HG03469 (cell line): ENCODE measurements around the gene NUP50.

ENCODE experiments used
- ATAC-seq: cut with Tn5 transposase; IDR thresholded peaks from one replicate; pipeline ENCODE4 v1.9.1; 2021; ENCODE audit warnings: mild to moderate bottlenecking, moderate library complexity, moderate number of reproducible peaks; ENCODE audit not compliant: unreplicated experiment

The NUP50 gene

DNA sequence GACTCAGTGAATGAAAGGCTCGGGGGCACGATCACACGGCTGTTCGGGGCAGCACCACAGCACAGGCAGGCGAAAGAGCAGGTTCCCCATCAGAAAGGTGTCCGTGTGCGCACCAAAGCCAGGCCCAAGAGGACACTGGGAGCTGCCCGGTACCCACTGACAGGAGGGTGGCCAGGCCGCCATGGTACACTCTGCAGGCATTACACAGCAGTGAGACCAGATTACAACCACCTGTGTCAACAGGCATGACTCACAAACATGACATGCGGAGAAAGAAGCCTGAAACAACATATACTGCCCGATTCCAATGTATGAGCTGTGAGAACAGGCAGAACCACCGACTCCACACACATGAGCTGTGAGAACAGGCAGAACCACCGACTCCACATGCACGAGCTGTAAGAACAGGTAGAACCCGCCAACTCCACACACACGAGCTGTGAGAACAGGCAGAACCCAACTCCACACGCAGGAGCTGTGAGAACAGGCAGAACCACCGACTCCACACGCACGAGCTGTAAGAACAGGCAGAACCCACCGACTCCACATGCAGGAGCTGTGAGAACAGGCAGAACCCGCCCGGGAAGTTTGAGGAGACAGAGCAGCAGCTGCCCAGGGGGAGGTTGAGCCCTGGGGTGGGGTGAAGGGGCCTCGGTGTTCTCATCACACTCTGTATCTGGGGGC is 44.4 kb downstream of the NUP50 start:
- no peak for ATAC-seq

DNA sequence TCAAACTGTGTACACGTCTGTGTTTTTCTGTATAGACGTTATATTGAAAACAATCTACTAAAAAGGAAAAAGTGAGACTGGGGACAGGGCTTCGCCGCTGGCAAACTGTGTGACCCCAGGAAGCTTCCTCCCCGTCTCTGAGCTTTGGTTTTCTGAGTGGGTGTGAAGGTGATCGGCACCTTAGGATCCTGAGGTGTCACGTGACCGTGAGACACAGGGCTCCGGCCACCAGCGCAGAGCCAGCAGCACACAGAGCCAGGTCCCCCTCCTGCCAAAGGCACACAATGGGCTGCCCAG is 44.9 kb downstream of the NUP50 start:
- ATAC-seq, result no peak

GRCh38 chr22:45208993-45209838 is 45.5 kb downstream of the NUP50 start:
- ATAC-seq, result no peak

- no peak for ATAC-seq
Observed at GRCh38 chr22:45210174-45210573, 46.4 kb downstream of the NUP50 start.

DNA sequence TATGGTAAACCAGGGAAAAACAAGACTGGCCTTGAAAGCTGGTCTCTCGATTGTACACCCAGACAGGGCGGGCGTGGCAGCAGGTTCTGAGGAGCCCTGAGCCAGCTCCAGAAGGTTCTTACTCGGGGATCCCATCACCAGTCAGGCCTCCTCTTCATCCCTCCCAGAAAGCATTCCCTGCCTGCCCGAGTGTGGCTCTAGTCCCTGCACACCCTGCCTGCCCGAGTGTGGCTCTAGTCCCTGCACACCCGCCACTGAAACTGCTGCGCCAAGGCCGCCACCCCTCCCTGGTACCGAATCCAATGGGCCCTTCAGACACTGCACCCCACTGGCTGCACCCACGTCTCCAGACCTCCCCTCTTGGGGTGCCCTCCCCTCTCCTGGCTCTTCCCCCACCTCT is 46.9 kb downstream of the NUP50 start:
- ATAC-seq, result no peak

DNA sequence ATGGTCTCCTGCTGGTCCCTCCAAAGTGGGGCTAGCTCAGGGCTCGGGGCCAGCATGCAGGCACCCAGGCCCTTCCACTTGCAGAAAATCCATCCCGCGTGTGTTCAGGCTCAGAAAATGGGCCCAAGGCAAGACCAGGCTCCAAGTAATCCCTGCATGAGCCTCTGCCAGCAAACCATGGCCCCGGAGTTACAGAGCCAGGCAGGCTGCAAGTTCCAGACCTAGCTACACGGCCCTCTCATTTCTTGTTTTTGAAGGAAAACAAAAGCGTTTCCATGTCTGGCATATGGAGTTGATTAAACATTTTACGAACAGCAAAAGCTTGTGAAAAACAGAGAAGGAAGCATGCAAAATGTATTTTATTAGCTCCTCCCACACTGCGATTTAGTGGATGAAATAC is 47.3 kb downstream of the NUP50 start:
- no peak for ATAC-seq

GRCh38 chr22:45211435-45211834 is 47.7 kb downstream of the NUP50 start:
- ATAC-seq, result no peak

DNA sequence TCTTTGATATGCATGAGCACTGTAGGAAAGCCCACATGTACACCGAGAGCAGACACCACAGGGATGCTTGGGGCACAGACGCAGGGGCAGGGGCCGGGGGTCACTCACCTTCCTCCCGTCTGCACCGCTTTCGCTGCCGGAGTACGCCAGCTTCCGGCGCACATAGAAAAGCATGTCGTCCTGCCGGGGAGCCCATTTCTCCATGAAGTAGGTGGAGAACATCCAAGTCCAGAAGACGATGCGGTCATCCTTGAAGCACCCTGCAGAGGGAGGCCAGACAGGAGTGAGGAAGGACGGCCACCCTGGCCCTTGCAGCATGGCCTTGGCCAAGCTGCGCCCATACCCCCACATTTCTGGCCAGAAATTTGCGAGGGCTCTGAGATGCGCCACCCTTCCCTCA is 48.1 kb downstream of the NUP50 start:
- no peak for ATAC-seq

GRCh38 chr22:45212306-45212709 is 48.6 kb downstream of the NUP50 start:
- no peak for ATAC-seq

DNA sequence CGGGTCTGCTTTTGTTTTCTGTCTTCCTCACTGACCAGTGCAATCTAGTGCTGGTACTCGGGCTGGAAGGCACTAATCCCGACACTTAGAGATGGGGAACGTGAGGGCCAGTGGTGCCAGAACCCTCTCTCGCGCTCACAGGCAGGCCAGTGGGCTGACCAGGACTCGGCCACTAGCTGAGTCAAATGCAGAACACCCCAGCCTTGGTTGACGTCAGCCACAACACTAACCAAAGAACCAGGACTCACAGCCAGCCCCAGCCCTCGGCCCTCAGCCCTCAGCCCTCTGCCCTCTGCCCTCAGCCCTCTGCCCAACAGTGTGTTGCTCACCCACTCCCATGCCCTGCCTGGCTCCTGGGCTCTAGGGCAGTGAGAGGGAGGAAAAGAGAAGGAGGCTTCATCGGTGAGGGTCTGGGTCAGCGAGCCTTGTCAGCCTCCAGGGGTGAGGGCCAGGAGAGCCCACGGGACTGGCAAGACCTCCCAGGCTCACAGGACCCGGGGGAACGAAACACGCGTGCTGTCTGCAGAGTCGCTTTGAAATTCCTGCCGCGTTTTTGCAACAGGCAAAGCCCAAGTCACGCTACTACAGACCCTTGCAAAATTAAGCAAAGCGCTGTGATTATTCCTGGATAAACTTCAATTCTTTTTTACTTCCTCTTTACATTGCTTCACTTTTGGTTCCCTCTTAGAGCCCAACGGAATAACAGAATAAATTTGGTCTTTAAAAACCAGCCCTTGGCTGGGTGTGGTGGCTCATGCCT is 49.4 kb downstream of the NUP50 start:
- ATAC-seq, result no peak

DNA sequence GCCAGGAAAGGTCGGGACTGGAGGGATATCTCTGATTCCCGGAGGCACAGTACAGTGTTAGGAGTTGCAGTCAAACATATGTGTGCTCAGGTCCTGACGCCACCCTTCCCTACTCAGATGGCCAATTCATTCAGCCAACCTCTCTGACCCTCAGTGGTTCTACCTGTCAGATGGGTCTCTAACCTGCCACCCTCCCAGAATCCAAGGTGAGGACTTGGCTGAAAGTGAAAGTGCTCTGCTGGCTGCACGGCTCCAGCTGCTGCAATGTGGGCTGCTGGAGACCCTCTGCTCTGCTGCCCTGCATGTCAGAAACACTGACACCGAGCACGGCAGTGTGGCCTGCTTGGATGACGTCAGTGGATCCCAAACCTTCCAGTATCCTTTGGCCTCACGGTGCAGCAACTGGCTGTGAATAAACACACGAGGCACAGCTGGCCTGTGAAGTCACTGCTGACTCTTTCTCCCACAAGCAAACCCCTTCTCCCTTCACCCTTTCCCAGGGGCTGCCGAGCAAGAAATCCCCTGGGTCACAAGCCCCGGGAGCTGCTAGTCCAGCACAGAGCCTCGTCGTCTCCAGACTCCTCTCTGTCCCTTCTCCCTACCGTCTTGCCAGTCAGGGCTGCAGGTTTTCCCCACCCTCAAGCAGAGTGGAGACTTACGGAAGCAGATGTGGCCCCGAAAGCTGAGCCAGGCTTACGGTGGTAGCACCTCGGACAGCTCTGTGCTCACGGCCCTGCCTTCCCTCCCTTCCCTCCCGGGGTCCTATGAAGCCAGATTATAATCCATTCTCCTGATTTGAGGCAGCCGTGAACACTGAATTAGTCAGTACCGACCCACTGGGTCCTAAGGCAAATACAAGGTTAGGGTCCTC is 52.6 kb downstream of the NUP50 start:
- no peak for ATAC-seq

- no peak for ATAC-seq
Observed at GRCh38 chr22:45217345-45217744, 53.6 kb downstream of the NUP50 start.

DNA sequence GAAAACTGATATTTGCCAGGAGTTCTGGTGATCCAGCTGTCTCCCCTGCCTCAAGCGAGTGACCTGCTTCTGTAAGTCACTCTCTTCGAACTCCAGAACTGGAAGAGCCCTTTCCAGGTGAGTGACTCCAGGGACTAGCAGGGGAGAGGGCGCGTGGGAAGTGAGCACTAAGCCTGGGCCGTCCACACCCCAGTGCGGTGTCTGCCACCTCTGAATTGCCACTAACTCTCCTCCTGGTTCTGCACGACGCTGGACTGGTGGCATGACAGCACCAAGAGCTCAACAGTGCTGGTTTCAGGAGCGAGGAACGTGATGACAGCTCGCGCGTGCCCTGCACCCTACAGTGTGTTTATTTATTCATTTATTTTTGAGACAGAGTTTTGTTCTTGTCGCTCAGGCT is 54.1 kb downstream of the NUP50 start:
- no peak for ATAC-seq

DNA sequence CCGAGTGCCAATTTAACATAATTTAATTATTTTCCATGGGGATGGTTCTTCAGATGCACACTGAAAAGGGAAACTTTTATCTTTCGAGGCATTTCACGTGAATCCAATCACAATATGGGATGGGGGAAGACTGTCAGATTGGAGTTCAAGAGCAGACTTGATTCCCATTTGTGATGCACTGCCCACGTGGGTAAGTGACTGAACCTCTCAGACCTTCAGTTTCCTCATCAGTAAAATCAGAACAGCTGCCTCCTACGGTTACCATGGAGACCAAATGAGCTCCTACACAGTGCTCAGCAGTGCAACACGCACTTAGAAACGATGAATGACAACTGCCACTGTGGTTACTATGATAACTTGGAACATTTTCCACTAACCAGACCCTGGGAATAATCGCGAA is 55.3 kb downstream of the NUP50 start:
- no peak for ATAC-seq

- no peak for ATAC-seq
Observed at GRCh38 chr22:45221201-45221600, 57.5 kb downstream of the NUP50 start.

DNA sequence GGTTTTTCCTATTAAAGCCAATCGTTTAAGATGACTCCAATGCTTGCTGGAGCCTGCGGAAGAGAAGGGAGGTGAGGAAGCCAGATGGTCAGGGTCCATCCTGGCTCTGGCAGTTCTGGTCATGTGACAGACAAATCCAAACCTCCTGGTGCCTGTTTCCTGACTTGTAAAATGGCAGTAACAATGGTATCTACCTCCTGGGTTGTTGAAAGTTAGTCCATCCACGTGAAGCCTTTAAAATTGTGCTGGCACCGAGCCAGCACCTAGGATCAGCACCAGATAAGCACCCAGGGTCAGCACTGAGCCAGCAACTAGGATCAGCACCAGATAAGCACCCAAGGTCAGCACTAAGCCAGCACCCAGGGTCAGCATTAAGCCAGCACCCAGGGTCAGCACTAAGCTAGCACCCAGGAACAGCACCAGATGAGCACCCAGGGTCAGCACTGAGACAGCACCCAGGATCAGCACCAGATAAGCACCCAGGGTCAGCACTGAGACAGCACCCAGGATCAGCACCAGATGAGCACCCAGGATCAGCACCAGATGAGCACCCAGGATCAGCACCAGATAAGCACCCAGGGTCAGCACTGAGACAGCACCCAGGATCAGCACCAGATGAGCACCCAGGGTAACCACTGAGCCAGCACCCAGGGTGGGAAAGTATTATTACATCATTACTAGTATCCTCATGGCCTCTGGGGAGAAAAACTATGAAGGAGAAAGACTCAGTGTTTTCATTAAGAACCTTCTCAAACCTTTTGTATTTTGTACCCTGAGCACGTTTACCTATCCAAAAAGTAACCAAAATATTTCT is 59.8 kb downstream of the NUP50 start:
- ATAC-seq, result no peak

GRCh38 chr22:45224331-45224730 is 60.6 kb downstream of the NUP50 start:
- no peak for ATAC-seq

DNA sequence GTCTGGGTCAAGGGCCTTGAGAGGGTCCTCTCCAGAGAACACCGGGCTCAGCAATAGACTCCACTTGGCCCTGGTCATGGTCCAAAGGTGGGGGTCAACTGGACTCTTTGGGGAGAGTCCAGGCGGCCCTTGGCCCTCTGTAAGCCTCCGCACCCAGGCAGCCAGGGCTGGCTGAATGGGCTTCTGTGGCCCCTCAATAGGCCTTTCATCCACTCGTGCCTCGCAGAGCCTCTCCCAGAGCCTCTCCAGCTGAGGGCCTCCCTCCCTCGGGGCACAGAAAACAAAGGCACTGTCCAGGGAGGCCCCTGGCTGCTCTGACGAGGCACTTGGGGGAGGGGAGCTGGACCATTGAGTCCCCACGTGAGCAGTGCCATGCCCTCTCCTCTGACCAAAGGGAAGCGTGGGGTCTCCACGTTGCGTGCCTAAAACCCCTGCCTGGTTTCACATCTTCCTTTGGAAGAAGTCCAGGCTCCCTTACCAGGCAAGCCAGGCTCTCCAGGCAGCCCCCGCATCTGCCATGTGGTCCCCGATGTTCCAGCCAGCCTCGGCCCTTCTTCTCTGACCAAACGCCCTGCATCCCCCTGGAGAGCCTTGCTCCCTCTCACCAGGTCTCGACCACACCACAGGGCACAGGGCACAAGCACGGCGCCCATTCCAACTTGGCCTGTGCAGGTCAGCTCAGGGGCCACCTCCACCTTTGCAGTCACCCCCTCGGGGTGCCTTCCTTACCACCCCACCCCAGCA is 61.4 kb downstream of the NUP50 start:
- ATAC-seq, result no peak

- no peak for ATAC-seq
Observed at GRCh38 chr22:45225732-45226502, 62.2 kb downstream of the NUP50 start.
